ENCODE measurements around the gene BFSP1. TPM values are rescaled to one million over a fixed set of nuclear protein-coding genes. Genes with fewer than 3 reads are reported as not detected.

The BFSP1 gene
- total RNA-seq, 4 donors from 2014 or later: 0.33 to 1.1 (median 0.64) TPM

DNA sequence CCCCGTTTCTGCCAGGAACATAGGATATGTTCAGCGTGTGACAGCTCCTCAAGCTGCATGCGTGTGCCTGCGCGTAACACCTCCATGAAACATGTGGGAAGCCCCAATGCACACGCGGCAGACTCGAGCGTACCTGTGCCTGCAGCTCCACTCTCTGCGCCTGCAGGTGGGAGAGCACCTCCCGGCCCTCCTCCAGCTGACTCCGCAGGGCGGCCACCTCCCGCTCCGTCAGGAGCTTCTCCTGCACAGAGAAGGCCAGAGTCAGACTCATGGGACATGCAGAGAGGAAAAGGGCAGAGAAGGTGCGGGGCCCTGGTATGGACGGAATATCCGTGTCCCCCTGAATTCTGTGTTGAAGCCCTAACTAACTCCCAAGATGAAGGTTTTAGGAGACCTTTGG lies 22.4 kb downstream of the BFSP1 start:
- TF ChIP-seq, protein P1, sequence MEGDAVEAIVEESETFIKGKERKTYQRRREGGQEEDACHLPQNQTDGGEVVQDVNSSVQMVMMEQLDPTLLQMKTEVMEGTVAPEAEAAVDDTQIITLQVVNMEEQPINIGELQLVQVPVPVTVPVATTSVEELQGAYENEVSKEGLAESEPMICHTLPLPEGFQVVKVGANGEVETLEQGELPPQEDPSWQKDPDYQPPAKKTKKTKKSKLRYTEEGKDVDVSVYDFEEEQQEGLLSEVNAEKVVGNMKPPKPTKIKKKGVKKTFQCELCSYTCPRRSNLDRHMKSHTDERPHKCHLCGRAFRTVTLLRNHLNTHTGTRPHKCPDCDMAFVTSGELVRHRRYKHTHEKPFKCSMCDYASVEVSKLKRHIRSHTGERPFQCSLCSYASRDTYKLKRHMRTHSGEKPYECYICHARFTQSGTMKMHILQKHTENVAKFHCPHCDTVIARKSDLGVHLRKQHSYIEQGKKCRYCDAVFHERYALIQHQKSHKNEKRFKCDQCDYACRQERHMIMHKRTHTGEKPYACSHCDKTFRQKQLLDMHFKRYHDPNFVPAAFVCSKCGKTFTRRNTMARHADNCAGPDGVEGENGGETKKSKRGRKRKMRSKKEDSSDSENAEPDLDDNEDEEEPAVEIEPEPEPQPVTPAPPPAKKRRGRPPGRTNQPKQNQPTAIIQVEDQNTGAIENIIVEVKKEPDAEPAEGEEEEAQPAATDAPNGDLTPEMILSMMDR (IDR thresholded peaks at IDR 0.05; ENCODE audit: low read depth): no peak

DNA sequence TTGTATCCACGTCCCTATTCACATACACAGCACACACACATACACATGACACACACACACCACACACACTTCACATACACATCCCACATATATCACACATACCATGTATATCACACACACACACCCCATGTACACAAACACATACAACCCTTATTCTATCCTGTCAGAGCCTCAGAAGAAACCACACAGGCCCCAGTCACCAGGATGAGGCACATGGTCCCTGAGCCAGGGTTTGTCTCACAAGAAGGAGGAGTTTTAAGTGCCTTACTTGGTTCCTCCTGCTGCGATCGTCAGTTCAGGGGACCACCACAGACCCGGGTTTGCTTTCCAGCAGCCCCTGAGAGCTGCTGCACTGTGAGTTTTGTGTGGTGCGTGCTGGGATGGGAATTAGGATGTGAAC lies 23.6 kb downstream of the BFSP1 start:
- TF ChIP-seq, protein P1 (IDR thresholded peaks at IDR 0.05; ENCODE audit: low read depth): no peak

DNA sequence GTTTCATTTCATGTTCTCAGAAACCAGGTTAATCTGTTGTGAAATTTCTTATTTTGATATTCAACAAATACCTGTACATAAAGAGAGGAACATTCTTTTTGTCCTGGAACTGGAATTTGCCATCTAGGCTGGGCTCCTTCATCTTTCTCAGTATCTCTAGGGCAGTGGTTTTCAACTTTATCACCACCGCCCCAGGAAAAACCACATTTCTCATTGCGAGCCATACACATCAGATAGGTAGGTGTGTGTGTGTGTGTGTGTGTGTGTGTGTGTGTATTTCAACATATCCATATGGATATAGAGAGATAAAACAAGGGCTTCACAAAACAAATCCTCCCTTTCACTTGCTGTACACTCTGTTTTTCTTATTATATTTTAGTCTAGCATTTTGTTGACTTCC lies 24.1 kb downstream of the BFSP1 start:
- TF ChIP-seq, protein P1 (IDR thresholded peaks at IDR 0.05; ENCODE audit: low read depth): no peak

DNA sequence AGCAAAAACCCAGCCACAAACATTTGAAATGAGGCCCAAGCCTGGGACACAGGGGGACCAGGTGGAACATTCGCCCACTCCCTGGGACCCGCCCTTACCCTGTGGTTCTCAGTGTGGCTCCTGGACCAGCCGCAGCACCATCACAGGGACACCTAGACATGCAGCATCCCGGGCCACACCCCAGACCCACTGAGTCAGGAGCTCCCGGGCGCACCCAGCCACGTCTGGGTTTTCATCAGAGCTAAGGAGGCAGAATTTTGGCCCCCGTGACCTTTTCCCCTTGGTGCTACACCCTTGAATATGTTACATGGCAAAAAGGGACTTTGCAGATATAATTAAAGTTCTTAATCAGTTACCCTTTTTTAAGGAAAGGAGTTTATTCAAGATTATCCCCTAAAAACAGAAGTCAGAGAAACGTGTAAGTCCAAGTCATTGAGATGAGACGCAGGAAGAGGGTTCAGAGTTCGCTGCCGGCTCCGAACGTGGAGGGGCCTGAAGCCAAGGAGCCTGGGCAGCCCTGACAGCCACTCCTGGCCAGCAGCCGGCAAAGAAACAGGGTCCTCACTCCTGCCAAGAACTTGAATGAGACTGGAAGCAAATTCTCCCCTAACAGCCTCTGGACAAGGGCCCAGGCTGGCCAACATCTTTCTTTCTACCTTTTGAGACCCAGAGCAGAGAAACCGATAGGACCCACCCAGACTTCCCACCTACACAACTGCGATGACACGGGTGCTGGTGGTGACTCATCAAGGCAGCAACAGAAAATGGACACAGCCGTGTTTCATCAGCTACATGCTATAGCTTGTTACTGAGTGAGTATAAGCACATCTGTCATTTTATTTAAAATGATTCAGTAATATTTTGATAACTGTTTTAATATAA lies 25.3 kb downstream of the BFSP1 start:
- TF ChIP-seq, protein P1 (IDR thresholded peaks at IDR 0.05; ENCODE audit: low read depth): no peak

DNA sequence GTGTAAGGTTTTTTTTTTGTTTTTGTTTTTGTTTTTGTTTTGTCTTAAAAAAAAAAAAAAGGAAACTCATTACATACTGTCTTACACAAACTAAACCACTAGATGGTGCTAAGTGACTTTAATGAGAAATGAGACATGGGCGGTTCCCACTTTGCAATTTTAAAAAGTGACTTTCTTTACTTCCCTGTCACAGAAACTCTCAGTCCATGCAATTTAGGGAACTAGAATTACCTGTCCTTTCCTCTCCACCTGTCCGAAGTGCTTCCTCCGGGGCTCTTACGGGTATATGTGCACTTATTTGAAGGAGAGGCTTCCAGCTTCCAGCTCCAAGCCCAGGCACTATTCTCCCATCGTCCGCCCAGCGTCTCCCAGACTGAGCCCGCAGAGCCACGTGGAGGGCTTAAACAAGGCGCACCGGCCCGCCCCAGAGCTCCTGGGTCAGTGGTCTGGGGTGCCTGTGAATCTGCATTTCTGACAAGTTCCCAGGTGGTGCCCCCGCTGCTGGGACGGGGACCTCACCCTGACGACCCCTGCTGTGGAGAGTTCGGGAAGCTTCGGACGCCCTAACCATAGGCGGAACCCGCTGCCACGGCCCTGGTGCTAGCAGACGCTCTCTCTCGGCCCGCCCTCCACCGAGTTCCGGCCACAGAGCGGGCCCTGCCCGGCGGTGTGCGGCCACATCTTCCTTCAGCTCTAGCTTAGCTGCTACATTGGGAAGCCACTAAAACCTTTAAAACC lies 26.1 kb downstream of the BFSP1 start:
- TF ChIP-seq, protein P1 (IDR thresholded peaks at IDR 0.05; ENCODE audit: low read depth): no peak

DNA sequence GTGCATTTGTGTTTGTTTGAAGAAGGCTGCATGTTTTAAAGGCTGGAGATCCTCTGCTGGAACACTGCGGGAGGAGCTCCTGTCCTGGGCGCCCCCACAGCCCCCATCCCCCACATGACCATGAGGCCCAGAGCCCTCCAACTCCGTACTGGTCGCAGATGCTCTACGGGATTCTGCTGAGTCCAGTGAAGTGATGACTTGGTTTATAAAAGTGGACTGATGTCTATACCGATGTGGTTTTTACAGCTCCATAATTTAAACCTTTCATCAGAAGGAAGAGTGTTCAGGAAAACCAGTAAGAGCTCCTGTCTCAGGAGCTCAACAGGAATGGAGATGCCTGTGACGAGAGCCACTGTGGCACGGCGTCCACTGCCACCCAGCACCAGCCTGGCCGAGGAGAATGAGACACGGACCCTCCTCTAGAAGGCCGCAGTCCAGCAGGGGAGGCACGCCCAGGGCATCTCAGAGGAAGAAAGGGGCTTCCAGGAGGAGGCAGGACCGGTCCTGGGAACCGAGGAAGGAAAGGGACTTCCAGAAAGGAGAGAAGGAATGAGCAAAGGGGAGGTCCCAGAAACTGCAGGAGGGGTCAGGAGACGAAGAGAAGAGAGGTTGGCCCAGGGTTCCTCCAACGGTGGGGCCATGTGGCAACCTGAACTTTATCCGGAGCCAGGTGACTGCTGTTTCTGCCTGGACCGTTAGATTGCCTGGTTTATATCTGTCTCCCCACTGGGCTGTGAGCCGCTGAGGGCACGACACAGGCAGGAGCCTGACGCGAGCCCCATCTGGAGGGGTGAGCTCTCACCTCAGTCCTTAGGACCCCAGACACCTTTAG lies 26.9 kb downstream of the BFSP1 start:
- TF ChIP-seq, protein P1 (IDR thresholded peaks at IDR 0.05; ENCODE audit: low read depth): no peak

All from subcutaneous adipose tissue (tissue), 4 donors.